D341Med (cell line): ENCODE results near the gene TFDP1.
"Not testable (repeated sequence)": the region's sequence is repeated elsewhere in the genome, so short reads cannot be mapped to it uniquely, and the experiment has no call there.

Experiments
- DNase-seq: peaks from one replicate; pipeline ENCODE4 v3.0.0; 2012; ENCODE audit warnings: low spot score

The TFDP1 gene

DNA sequence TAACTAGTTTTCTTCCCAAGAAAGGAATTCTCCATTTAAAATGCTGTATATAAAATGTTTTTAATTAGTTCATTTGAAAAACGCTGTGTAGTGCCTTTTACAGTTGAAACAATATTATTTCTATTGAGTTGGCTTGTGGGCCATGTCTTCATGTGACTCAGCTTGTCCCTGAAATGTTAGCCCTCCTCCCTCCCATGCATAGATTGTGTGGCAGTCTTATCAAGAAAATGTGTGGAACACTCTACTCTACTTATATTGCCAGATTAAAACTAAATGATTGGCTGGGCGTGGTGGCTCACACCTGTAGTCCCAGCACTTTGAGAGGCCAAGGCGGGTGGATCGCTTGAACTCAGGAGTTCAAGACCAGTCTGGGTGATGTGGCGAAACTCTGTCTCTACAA, 33.4 kb downstream of the TFDP1 start:
- DNase-seq = no peak

GRCh38 chr13:113618455-113618854, 33.9 kb downstream of the TFDP1 start:
- DNase-seq = no peak

DNA sequence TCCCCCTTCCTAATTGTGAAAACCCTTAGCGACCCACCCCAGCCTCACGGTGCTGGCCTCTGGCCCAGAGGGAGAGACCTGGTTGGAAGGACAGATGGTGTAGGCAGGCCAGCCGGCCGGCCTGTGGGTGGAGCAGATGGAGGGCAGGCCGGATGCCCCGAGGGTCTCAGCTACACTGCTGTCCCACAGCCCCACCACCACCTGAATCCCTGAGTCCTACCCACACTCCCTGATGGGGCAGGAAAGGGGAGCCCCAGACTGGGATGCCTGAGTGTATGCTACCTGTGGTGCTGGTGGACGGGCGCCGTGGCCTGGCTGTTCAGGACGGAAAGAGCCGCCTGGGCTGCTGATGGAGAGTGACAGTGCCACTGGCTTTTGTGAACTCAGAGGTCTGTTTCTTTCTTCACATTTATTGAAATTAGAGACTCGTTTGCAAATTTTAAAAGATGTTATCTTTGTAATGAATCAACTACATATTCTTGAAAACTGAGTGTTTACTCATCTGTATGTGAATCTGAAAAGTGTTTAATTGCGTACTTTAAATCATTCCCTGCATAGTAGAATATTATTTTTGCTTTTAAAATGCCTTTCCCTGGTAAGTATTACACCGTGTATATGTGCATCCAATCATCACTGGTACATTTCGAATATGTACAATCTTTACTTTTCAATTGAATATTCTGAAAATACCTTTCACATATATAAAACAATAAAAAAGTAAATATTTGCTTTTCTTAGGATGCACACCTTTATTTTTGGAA, 35.7 kb downstream of the TFDP1 start:
- no peak for DNase-seq

DNA sequence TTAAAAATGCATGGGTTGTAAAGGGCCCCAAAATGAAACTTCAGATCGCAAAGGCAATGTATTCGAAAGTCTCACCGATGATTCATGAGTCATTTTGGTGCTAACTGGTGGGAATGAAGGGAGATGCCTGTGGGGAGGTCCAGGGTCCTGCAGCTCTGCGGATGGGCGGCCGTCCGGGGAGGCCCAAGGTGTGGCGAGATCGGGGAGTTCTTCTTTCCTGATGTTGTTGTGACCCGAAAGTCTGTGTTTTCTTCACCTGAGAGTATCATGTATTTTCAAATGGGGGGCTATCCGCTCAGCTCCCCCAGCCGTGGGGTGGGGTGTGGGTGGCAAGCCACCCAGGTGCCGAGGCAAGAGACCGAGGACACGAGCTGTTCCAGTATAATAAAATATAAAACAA, 36.5 kb downstream of the TFDP1 start:
- DNase-seq = no peak

- DNase-seq = not testable (repeated sequence)
Measured at GRCh38 chr13:113621498-113621897, 36.9 kb downstream of the TFDP1 start.

- not testable (repeated sequence) for DNase-seq
Measured at GRCh38 chr13:113621986-113622550, 37.5 kb downstream of the TFDP1 start.

- DNase-seq = no peak
Measured at GRCh38 chr13:113622791-113623490, 38.4 kb downstream of the TFDP1 start.

DNA sequence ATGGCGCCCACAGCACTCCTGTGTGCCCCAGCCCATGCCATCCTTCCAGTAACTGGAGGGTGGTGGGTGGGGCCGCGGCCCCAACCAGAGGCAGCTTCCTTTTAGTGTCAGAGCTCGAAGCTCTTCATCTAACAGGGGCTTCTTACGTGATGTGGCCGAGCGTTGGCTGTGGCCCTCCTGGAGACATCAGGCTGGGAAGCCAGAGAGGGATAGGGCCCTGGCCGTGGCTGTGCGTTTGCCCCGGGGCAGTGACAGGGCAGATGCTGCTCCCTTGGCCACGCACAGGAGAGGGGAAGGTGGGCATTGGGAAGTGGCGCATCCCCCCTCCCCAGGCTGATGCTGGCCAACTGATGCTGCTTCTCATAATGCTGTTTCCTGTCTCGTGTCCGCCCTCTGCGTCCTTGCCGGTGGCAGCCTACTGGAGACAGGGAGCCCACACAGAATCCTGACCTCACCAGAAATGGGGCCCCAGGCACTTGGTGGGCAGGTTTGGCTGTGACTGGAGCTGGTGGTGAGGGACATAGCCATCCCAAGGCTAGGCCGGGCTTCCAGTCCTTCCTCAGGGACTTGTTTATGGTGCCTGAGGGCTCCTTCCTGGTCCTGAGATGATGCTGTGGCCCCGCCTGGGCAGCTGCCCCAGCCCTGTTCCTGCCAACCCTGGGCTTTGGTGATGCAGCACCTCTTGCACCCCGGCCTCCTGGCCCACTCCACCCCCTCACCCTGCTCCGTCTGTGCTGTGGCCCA, 39.1 kb downstream of the TFDP1 start:
- DNase-seq = no peak

GRCh38 chr13:113624235-113624587, 39.7 kb downstream of the TFDP1 start:
- DNase-seq = no peak

- not testable (repeated sequence) for DNase-seq
Measured at GRCh38 chr13:113624640-113625304, 40.2 kb downstream of the TFDP1 start.

DNA sequence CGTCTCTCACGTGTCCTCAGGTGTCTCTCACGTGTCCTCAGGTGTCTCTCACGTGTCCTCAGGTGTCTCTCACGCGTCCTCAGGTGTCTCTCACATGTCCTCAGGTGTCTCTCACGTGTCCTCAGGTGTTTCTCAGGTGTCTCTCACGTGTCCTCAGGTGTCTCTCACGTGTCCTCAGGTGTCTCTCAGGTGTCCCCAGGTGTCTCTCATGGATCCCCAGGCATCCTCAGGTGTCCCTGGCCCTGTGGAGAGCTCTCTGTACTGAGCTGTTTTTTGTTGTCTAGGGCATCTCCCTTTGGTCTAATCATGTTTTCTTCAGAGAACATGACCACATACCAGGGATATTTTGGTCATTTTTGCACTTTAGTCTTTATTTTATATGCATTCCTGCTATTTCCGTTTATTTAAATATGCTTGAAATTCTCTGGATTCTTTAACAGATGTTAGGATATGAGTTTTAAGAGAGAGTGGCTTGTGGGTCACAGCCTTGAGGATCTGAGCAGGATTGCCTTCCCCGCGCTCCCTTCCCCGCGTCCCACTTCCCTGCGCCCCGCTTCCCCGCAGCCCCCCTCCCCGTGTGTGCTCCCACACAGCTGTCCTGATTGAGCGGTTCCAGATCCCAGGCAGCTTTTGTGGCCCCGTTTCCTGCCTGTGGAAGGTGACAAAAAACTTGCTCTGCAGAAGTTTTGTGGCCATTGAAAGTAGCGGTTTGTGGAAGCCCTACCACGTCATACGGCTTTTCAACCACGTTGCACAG, 41.6 kb downstream of the TFDP1 start:
- no peak for DNase-seq

DNA sequence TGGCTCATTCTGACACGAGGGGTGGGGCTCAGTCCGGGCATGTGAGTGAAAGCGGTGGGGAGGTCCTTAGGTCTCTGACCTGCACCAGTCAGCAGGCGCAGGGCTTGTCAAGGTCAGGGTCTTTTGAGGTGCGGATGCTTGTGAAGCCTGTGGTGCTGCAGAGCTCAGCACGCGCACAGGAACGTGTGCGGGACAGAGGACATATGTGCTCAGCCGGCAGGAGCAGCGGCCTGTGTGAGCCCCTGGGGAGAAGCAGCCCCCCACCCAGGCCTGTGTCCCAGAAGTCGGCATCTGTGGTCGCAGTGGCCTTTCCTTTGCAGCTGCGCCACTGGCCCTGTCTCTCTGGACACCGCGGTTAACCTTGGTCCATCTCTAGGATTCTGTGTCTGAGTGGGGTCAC, 42.6 kb downstream of the TFDP1 start:
- no peak for DNase-seq

DNA sequence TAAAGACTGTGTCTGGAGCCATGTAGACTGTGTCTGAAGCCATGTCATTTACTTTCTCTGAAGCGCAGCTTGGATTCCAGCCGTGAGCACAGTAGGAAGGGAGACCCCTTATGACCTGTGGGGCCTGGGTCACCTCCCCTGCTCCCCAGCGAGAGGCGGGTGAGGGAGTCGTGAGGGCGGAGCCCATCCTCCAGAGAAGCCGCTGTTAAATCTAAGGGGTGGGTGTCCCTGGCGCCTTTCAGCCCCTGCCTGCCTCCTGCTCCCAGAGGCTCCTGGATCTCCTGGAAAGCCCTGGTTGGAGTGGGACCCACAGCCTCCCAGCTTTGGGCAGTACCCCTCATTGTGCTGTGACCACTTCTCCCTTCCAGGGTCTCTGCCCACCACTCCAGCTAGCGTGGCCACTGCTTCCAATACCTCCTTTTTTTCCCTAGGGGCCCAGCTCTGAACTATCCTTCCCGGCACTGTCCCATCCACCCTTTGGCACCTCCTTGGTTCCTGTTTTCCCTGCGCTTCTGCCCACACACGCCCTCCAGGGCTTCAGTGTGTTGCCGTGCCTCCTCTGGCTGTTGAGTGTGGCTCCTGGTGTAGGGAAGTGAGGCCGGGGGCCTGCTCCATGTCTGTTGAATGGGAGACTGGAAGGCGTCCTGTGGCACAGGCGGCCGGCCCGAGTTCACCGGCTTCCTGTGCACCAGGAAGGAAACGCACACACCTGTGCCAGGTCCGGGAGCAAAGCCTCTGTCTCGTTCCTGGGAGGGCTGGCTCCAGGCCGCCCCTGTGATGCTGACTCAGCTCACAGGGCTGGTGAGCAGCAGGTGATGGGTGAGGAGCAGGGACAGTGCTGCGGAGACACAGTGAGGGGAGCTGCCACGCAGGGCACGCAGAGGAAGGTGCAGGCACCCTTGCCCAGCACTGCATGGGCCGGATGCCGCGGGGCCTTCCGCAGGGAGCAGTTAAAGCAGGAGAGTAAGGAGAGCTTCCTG, 44.0 kb downstream of the TFDP1 start:
- no peak for DNase-seq

- no peak for DNase-seq
Measured at GRCh38 chr13:113629866-113630265, 45.3 kb downstream of the TFDP1 start.

DNA sequence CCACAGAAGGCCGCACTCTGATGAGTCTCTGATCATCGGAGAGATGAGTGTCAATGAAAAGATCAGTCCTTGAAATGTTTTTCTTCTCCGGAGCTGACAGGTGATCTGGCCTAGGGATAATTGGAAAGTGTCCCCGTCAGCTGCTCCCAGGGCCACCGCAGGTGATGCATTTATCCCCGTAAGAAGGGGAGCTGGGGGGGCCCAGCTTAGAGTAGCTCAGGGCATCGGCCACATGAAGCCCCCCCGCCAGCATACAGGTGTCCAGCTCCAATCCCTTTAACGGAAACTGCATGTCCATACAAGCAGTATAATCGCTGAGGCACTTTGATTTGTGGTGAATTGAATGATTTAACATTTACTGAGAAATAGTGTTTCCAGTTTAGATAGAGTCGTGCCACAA, 45.7 kb downstream of the TFDP1 start:
- DNase-seq = no peak

DNA sequence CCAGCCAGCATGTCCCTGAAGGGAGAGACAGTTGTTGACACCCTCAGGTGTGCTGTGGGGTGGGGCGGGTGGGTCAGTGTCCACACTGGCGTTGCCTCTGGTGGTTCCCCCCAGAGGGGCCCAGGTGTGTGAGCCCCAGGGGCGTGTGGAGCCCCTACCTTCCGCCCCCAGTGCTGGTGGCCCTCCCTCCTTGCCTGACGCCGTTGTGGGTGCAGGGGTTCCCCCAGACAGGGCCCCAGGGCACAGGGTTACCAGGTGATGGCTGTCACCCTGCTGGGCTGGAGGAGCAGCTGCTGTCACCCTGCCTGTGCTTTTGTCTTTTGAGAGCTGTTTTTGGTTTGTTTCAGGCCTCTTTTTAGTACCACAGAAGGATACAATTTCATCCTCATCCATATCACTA, 46.3 kb downstream of the TFDP1 start:
- DNase-seq = no peak

- no peak for DNase-seq
Measured at GRCh38 chr13:113631341-113632095, 47.0 kb downstream of the TFDP1 start.

DNA sequence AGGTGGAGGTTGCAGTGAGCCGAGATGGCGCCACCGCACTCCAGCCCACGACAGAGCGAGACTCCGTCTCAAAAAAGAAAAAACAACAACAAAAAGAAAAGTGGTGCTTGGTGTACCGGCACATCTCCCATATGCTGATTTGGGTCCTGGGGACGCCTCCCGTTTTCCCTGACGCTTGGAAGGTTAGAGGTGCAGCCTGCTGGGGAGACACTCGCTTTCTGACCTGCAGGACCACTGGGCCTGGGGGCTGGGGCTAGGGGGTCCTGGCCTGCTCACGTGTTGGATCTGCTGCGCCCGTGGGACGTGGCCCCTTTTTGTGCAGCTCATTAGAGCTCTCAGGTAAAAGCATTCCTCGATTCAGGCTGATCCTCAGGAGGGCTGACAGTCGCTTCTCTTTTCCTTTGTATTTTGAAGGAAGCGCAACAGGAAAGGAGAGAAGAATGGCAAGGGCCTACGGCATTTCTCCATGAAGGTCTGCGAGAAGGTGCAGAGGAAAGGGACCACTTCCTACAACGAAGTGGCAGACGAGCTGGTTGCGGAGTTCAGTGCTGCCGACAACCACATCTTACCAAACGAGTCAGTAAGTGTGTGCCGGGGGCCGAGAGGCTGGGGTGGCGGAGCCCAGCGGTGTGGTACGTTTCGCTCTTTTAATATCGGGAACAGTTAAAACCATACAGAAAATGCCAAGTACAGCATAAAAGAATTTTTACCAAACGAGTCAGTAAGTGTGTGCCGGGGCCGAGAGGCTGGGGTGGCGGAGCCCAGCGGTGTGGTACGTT, 48.3 kb downstream of the TFDP1 start:
- no peak for DNase-seq

DNA sequence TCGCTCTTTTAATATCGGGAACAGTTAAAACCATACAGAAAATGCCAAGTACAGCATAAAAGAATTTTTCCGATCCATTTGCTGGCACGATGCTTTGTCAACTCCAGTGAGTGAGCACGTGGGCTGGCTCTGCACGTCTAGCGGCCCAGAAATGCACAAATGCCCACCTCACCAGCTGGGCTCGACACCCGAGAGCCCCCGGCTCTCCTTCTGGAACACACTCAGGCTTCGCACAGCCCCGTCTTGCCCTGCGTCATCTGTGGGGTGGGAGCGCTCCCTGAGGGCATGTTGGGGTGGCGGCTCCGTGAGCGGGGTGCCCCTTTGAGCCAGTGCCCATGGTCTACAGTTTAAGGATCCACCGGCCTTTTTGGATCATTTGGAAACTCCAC, 48.9 kb downstream of the TFDP1 start:
- no peak for DNase-seq
